Kidney capillary endothelial cell (primary cell): ENCODE results near the gene MYEOV.

Source experiments
- DNase-seq: peaks from one replicate; pipeline ENCODE4 v3.0.0-alpha.2; 2018; ENCODE audit warnings: low spot score

MYEOV gene

DNA sequence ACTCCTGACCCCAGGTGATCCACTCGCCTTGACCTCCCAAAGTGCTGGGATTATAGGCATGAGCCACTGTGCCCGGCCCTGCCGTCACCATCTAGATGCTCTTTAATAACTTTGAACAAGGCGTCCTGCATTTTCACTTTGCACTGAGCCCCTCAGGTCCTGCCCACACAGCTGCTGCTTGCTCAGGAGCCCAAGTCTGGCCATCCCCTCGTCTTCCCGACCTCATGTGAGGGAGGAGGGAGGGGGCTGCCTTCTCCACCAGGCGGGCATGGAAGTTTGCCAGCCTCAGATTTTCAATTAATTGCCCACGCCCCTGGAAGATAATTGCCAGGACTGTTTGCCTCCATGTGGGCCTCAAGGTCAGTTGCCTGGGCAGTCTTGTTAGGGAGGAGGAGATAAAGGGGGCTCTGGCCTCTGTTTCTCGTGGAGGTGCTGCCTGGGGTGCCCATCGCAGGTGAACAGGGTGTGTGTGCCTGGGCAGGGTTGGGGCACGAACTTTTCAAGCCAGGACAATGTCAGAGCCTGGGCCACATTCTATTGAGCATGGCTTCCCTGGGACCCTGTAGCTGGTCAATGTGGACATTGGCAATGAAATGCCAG is 27.9 kb upstream of the MYEOV start:
- DNase-seq = no peak

DNA sequence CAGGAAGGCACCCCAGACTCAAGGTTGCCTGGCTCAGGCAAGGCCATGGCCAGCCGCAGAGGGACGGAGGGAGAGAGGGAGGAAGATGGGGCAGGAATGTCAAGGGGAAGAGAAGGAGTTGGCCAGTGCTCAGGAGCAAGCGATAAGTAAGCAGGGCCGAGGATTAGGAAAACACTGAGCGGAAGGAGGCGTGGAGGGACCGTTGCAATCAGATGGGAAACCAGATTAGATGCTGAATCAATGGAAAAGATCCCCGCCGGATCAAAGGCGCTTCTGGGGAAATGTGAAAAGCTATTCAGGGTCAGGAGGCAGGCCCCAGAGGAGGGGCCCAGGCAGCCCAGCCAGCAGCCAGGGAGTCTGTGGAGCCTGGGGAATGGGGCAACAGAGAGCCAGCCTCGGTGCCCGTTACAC is 26.6 kb upstream of the MYEOV start:
- no peak for DNase-seq

DNA sequence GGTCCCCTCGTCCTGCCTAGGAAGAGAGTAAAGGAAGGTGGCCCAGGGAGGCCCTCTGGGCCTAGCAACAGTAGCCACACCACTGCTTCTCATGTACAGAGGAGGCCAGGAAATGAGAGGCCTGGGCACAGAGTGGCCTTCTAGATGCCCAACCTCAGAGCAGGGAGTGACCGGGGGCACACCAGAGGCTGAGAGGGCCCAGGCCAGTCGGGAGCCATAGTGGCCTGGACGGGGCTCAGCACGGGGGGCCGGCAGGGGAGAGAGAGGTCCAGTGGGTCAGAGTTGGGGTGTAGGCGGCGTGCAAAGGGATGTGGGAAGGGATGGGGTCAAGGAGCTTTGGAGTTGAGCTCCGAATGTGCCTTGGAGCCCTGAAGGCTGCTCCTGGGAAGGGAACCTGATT is 25.0 kb upstream of the MYEOV start:
- DNase-seq = no peak

DNA sequence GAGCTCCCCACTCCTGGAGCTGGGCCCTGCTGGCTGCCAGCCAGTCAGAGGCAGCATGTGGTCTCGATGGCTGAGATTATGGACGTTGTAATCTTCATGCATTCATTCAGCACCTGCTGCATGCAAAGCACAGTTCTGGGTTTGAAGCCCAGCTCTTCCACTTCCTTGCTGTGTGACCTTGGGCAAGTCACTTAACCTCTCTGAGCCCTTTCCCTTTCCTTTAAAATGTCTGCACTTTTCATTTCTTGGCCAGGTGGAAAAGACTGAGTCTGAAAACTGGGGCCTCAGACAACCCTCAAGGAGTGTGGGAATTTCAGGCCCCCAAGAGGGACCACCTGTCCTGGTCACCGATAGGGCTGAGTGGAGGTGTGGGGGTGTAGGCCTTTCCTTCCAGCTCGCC is 24.6 kb upstream of the MYEOV start:
- DNase-seq = no peak

- DNase-seq = no peak
These were observed 23.8 kb upstream of the MYEOV start for GRCh38 chr11:69269926-69270697.

- no peak for DNase-seq
These were observed 23.0 kb upstream of the MYEOV start for GRCh38 chr11:69270941-69271340.

DNA sequence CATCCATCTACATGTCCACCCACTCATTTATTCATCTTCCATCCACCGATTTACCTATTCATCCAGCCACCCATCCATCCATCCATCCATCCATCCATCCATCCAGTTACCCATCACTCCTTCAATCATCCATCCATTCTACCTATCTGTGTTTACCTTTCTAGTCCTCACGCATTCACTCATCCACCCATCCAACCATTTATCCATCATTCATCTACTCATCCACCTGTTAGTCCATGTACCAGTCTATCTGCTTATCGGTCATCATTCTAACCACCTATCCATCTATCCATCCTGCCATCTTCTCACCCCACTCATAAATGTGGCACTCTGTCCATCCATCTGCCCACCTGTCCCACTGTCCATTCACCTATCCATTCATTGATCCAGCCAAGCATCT is 21.9 kb upstream of the MYEOV start:
- no peak for DNase-seq

DNA sequence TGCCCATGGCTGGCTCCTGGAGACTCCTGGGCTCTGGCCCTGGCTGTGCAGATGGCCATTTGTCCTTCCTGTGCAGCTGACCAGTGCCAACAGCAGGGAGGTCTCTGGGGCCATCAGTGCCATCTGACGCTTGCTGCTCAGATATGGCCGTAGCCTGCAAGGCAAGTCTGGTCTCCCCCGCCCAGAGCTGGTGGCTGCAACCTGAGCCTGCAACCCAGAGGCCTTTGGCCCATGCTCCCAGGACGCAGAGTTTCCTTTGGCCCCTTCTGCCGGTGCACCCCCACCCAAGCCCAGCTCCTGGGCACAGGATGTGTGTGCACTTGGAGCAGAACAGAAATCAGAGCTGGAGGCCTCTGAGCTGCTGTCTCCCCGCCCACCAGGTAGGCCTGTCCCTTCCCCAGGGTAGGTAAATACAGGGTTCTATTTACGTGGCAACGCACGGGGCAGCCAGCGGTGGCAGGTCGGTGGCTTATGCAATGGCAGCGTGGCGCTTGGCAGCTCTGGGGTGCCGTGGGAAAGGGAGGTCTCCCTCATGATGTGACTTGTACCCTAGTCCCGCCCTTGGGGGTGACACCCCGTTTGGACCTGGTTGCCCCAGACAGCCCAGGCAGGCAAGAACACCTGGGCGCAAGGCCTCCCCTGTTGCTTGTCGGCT is 21.0 kb upstream of the MYEOV start:
- no peak for DNase-seq

DNA sequence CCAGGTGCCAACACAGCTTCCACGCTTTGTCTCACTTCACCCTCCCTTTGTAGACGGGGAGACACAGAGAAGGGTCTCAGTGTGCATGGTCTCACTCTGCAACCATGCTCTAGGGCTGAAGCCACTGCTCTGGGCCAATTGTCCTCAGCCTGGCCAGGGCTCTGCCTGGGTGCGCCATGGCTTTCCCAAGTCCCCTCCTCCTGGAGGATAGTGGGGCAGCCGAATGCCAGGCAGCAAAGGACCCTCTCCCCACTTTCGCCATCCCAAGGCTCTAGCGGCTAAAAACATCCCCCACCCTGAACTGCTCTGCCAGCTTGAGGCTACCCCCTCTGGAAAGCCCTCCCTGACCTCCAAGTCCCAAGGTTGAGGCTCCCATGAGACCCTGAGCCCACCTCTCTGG is 20.4 kb upstream of the MYEOV start:
- DNase-seq = no peak

DNA sequence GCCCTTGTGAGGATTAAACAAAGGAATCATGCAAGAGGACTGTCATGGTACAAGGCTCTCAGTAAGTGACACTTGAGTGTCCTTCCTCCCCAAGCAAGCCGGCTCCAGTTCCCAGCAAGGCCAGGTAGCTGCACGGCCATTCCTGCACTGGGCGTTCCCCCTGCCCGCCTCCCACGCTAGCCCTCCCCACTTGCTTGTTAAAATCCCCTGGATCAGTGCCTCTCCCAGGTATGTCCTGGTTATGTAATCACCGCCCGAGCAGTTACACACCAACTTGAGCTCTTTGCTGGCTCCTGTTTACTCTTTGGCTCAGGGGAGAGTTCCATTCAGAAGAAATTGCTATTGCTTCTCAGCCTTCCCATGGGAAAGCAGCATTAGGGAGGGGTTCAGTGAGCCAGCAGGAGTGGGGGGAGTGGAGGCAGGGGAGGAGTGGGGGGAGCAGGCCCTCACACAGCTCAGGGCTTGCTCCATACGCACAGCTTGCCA is 19.4 kb upstream of the MYEOV start:
- DNase-seq = no peak

GRCh38 chr11:69275178-69275577 is 18.8 kb upstream of the MYEOV start:
- no peak for DNase-seq

- DNase-seq = no peak
These were observed 17.8 kb upstream of the MYEOV start for GRCh38 chr11:69276165-69276564.

DNA sequence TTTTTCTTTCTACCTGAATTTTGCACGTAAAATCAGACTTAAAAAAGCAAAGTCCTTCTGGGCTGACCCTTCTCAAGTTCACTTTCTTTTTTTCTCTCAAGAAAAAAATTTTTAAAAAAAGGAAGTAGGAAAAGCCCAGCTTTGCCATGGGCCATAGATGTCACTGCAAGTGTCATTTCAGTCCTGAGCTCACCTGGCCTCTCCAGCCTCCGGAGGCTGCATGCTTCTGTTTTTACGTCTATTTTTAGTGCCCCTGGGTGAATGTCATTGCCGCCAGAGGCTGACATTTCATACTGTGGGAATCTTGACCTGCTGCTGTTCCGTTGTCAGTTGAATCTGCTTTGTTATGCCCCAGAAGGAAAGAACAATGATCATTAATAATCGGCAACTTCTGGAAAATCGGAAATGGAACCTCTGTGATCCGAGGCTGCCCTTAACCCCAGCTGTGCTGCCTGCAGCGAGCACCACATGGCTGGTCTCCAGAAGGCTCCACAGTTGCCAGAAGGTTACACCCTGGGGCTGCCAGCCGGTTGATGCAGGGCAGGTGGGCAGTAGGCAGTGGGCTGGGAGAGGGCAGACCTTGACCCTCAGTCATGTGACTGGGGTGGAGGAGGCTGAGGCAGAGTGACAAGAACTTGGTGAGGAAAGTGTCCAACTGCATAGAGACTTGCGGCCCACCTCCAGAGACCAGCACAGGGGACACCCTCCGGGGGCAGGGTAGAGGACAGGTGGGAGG is 16.7 kb upstream of the MYEOV start:
- no peak for DNase-seq

DNA sequence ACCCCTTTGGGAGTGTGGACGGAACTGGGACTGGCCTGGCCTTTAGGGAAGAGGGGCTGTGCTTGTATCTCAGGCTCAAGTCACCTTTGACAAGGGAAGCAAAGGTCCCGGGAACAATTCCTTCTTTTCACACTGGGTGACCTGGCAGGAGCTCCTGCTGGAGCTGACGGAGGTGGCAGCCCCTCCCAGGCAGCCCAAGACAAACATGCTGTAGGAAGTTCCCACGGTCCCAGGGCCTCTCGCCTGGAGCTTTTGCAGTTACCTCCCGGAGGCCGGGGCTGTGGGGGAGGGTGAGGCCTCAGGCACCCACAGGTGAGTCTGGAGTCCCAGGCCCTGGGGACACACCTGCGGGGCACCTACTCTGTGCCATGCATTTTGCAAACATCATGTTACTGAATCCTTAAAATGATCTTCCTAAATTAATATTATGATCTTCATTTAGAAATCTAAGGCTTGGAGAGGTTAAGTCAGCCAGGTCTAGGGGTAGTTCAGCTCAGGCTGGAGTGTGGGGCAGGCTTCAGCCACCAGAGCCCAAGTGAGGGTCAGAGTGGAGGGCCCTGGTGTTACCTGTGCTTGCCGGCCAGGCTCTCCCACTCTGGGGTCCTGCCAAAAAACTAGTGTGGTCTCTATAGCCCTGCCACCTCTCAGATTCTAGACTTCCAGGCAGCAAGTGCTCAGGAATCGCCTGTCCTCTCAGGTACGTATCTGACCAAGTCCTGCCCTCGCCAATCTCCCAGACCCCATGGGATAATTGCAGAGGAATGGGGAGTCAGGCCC is 15.7 kb upstream of the MYEOV start:
- no peak for DNase-seq

- DNase-seq = no peak
These were observed 13.5 kb upstream of the MYEOV start for GRCh38 chr11:69280451-69280850.

- no peak for DNase-seq
These were observed 13.0 kb upstream of the MYEOV start for GRCh38 chr11:69280994-69281393.

DNA sequence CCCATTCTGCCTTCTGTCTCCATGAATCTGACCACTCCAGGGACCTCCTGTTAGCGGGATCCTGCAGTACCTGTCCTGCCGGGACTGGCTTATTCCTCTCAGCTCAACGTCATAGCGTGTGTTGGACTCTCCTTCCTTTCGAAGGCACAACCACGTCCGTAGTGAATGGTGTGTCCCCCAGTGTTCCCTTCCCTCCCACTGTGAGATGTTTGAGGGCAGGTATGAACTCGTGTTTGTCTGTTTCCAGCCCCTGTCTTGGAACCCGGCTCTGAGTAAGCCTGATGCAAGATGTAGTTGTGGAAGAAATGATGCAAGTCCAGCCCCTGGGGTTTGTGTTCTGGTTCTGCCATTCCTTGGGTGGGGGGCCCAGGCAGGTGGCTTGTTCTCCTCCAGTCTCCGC is 10.5 kb upstream of the MYEOV start:
- DNase-seq = no peak

DNA sequence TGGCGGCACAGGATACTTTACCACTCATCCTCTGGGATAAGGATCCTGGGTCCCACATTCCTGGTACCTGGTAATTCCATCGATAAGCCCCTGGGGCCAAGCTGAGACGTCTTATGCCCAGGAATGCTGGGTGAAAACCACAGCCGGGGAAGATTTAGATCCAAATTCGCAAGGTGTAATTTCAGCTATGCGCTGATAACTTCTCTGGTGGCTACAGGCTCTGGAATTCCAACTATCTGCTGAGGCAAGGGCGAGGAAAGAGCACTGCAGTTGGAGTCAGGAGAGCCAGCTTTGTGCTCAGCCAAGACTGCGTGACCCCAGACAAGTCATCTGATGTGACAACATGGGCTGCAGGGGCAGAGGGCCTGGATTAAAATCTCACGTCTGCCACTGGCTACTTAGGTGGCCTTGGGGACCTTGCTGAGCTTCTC is 9.9 kb upstream of the MYEOV start:
- DNase-seq = no peak

DNA sequence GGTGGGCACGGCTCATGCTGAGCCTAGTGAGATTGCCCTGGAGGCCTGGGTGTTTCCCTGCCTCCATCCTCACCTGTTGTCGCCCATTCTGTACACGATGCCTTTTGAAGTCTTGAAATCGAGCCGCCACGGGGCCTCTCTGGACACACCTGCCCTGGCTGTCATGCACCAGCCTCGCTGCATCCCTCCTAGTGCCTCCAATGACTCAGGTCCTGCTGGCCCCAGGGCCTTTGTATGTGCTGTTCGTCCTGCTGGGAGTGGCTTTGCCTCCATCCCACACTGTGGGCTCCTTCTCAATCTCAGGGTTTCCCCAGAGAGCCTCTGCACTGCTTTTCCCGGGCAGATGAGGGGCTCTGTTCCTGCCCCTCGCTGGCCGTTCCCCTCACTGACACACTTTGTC is 8.9 kb upstream of the MYEOV start:
- DNase-seq = no peak

DNA sequence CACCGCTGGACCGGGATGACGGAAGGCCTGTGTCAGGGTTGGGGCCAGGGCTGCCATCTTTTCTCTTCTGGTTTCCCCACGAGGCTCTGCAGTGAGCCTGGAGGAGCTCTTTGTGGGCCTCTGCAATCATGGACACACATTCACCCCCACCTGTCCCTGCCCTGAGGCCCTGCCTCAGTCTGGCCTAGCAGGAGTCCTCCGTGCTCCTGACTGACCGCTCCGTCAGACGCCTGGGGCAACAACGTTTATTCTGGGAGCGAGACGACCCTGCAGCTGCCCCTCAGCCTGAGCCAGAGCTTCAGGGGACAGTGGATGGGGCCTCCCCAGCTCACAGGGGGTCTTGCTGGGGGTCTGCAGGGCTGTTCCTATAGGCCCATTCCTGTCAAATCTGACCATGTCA is 8.2 kb upstream of the MYEOV start:
- DNase-seq = no peak
